ENCODE data around the gene C16orf90. TPM values are rescaled to one million over a fixed set of nuclear protein-coding genes. Genes with fewer than 3 reads are reported as not detected.

Gene C16orf90
- total and polyA plus RNA-seq, 2 experiments from 2014 or later = not detected

DNA sequence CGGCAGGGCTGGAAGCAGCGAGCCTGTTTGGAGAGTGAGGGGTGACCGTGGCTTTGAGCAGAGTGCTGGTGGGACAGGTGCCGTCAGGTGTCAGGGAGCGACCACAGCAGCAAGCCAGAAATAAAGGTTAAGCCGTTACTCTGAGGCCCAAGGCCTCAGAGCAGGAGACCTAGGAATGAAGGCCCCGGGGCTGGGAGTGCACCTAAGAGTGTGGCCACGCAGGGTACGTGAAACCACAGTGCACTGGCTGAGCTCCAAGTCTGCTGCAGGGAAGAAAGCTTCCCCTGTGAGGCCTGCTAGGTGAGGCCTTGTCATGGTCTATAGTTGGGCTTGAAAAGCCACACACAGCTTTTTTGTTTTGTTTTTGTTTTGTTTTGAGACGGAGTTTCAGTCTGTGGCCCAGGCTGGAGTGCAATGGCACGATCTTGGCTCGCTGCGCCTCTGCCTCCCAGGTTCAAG, 14.2 kb upstream of the C16orf90 start:
- Histone ChIP-seq H3K27me3 (no peaks in the 10 kb centered on the region), H3K79me2 (peaks cover 1% of the 10 kb centered on the region), H3K9me2 (replicated peaks; ENCODE audit: insufficient read depth) (no peaks in the 10 kb centered on the region), H3K4me1 (ENCODE audit: insufficient read depth) (no peaks in the 10 kb centered on the region), H3K4me3 (no peak overlapping the region), H2AFZ (no peak overlapping the region), H3K36me3 (replicated peaks; ENCODE audit: insufficient read depth, low read depth) (no peaks in the 10 kb centered on the region), H3K27ac (no peak overlapping the region), H3K4me2 (no peak overlapping the region), H3K9me3 (ENCODE audit: low read depth) (no peaks in the 10 kb centered on the region), H4K20me1 (ENCODE audit: insufficient read depth, poor library complexity, severe bottlenecking) (no peaks in the 10 kb centered on the region)
- 89% methylated on average over 13 of the region's 13 CpGs for WGBS (ENCODE audit: low lambda C conversion rate, missing lambda C conversion rate)
- no peak for DNase-seq (ENCODE audit: low spot score)
- TF ChIP-seq, protein P1, sequence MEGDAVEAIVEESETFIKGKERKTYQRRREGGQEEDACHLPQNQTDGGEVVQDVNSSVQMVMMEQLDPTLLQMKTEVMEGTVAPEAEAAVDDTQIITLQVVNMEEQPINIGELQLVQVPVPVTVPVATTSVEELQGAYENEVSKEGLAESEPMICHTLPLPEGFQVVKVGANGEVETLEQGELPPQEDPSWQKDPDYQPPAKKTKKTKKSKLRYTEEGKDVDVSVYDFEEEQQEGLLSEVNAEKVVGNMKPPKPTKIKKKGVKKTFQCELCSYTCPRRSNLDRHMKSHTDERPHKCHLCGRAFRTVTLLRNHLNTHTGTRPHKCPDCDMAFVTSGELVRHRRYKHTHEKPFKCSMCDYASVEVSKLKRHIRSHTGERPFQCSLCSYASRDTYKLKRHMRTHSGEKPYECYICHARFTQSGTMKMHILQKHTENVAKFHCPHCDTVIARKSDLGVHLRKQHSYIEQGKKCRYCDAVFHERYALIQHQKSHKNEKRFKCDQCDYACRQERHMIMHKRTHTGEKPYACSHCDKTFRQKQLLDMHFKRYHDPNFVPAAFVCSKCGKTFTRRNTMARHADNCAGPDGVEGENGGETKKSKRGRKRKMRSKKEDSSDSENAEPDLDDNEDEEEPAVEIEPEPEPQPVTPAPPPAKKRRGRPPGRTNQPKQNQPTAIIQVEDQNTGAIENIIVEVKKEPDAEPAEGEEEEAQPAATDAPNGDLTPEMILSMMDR (IDR thresholded peaks at IDR 0.05; ENCODE audit: poor library complexity) = no peak
- TF ChIP-seq EZH2phosphoT487 (IDR thresholded peaks at IDR 0.05; ENCODE audit: low read depth, severe bottlenecking, unreplicated experiment) = no peak
- TF ChIP-seq EZH2 (IDR thresholded peaks at IDR 0.05; ENCODE audit: borderline replicate concordance) = no peak

DNA sequence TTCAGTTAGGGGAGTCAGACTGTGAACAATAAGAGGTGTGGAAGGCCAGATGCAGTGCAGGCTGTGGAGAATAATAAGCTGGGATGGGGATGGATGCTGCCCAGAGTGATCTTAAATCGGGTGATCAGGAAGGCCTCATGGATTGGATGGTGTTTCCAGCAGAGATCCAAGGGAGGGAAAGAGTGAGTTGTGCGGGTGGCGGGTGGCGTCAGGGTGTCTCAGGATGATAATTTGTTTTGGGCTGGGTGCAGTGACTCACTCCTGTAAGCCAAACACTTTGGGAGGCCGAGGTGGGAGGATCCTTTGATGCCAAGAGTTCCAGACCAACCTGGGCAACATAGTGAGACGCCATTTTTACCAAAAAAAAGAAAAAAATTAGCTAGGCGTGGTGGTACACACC, 13.4 kb upstream of the C16orf90 start:
- no peaks in the 10 kb centered on the region for H3K4me1 ChIP-seq (ENCODE audit: insufficient read depth)
- no peak overlapping the region for H3K4me3 ChIP-seq
- no peak overlapping the region for H3K4me2 ChIP-seq
- no peaks in the 10 kb centered on the region for H3K27me3 ChIP-seq
- no peaks in the 10 kb centered on the region for H3K9me3 ChIP-seq (ENCODE audit: low read depth)
- peaks cover 8% of the 10 kb centered on the region for H3K79me2 ChIP-seq
- DNase-seq (ENCODE audit: low spot score) = no peak
- H3K36me3 ChIP-seq (replicated peaks; ENCODE audit: insufficient read depth, low read depth) = no peaks in the 10 kb centered on the region
- H2AFZ ChIP-seq = no peak overlapping the region
- 95% methylated on average over 7 of the region's 7 CpGs for WGBS (ENCODE audit: low lambda C conversion rate, missing lambda C conversion rate)
- TF ChIP-seq EZH2 (IDR thresholded peaks at IDR 0.05; ENCODE audit: borderline replicate concordance) (no peak), EZH2phosphoT487 (IDR thresholded peaks at IDR 0.05; ENCODE audit: low read depth, severe bottlenecking, unreplicated experiment) (no peak)
- TF ChIP-seq, protein P1 (IDR thresholded peaks at IDR 0.05; ENCODE audit: poor library complexity) = no peak
- H3K9me2 ChIP-seq (replicated peaks; ENCODE audit: insufficient read depth) = no peaks in the 10 kb centered on the region
- H4K20me1 ChIP-seq (ENCODE audit: insufficient read depth, poor library complexity, severe bottlenecking) = no peaks in the 10 kb centered on the region
- H3K27ac ChIP-seq = no peak overlapping the region

DNA sequence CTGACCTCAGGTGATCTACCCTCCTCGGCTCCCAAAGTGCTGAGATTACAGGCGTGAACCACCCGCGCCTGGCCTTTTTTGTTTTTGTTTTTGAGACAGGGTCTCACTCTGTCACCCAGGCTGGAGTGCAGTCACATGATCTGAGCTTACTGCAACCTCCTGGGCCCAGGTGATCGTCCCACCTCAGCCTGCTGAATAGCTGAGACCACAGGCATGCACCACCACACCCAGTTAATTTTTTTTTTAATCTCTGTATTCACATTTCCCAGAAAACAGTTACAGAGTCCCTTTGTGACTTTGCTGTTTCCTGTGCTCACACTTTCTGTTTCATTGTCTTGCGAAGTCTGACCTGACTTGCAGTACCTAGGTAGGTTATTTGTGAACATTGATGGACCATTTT, 8.2 kb upstream of the C16orf90 start:
- H3K4me1 ChIP-seq (ENCODE audit: insufficient read depth) = peaks cover 7% of the 10 kb centered on the region
- no peak overlapping the region for H2AFZ ChIP-seq
- H4K20me1 ChIP-seq (ENCODE audit: insufficient read depth, poor library complexity, severe bottlenecking) = no peaks in the 10 kb centered on the region
- no peak overlapping the region for H3K4me3 ChIP-seq
- no peaks in the 10 kb centered on the region for H3K27me3 ChIP-seq
- no peaks in the 10 kb centered on the region for H3K9me3 ChIP-seq (ENCODE audit: low read depth)
- H3K79me2 ChIP-seq = peaks cover 33% of the 10 kb centered on the region
- H3K9me2 ChIP-seq (replicated peaks; ENCODE audit: insufficient read depth) = no peaks in the 10 kb centered on the region
- 90% methylated on average over 6 of the region's 6 CpGs for WGBS (ENCODE audit: low lambda C conversion rate, missing lambda C conversion rate)
- H3K27ac ChIP-seq = no peak overlapping the region
- no peak for DNase-seq (ENCODE audit: low spot score)
- TF ChIP-seq EZH2 (IDR thresholded peaks at IDR 0.05; ENCODE audit: borderline replicate concordance) (no peak), EZH2phosphoT487 (IDR thresholded peaks at IDR 0.05; ENCODE audit: low read depth, severe bottlenecking, unreplicated experiment) (no peak)
- TF ChIP-seq, protein P1 (IDR thresholded peaks at IDR 0.05; ENCODE audit: poor library complexity) = no peak
- no peaks in the 10 kb centered on the region for H3K36me3 ChIP-seq (replicated peaks; ENCODE audit: insufficient read depth, low read depth)
- H3K4me2 ChIP-seq = no peak overlapping the region
